Skeletal muscle tissue (tissue), 4 donors: ENCODE measurements around the gene CSAG1. TPM values are rescaled to one million over a fixed set of nuclear protein-coding genes. Genes with fewer than 3 reads are reported as not detected.
"Not testable (repeated sequence)": the region's sequence is repeated elsewhere in the genome, so short reads cannot be mapped to it uniquely, and the experiment has no call there.

Experiments
- H3K27ac ChIP-seq: one replicate; pipeline ENCODE4 v1.7.0; 2013; ENCODE audit warnings: mild to moderate bottlenecking, low read depth, low read length, inconsistent platforms
- H3K27me3 ChIP-seq, 3 donors: one replicate each; pipeline ENCODE4 v1.7.0; 2013; ENCODE audit warnings: low read length in 3 of 3; ENCODE audit not compliant: control insufficient read depth in 3 of 3, insufficient read depth in 3 of 3
- H3K36me3 ChIP-seq, 3 donors: one replicate each; pipeline ENCODE4 v1.7.0; 2013; ENCODE audit warnings: low read length in 3 of 3; ENCODE audit not compliant: control insufficient read depth in 3 of 3, insufficient read depth in 3 of 3
- H3K4me1 ChIP-seq, 3 donors: one replicate each; pipeline ENCODE4 v1.7.0; 2013; ENCODE audit warnings: low read length in 3 of 3, mild to moderate bottlenecking in 3 of 3; ENCODE audit not compliant: control insufficient read depth in 3 of 3, insufficient read depth in 3 of 3
- H3K4me3 ChIP-seq, 3 donors: one replicate each; pipeline ENCODE4 v1.7.0; 2013; ENCODE audit warnings: low read length in 3 of 3
- H3K9ac ChIP-seq, 3 donors: one replicate each; pipeline ENCODE4 v1.7.0; 2013; ENCODE audit warnings: low read length in 3 of 3, mild to moderate bottlenecking in 3 of 3, moderate library complexity in 2 of 3, low read depth in 1 of 3
- H3K9me3 ChIP-seq, 3 donors: one replicate each; pipeline ENCODE4 v1.7.0; 2013; ENCODE audit warnings: low read length in 3 of 3; ENCODE audit not compliant: control insufficient read depth in 3 of 3
- total RNA-seq: library from RNA; depleted of rRNA; stranded (reverse); fragments of >200 nt; gene quantifications from one replicate; pipeline ENCODE4 v1.2.3, GENCODE V29; 2014
- donor health status: Osteomylitis.

Gene CSAG1
- total RNA-seq, 1 donor from 2014 or later: not detected

DNA sequence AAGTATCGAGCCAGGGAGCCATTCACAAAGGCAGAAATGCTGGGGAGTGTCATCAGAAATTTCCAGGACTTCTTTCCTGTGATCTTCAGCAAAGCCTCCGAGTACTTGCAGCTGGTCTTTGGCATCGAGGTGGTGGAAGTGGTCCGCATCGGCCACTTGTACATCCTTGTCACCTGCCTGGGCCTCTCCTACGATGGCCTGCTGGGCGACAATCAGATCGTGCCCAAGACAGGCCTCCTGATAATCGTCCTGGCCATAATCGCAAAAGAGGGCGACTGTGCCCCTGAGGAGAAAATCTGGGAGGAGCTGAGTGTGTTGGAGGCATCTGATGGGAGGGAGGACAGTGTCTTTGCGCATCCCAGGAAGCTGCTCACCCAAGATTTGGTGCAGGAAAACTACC lies 3.0 kb upstream of the CSAG1 start:
- not testable (repeated sequence) for H3K4me3 ChIP-seq, H3K9me3 ChIP-seq, H3K4me1 ChIP-seq, H3K27ac ChIP-seq, H3K27me3 ChIP-seq, H3K36me3 ChIP-seq, H3K9ac ChIP-seq

DNA sequence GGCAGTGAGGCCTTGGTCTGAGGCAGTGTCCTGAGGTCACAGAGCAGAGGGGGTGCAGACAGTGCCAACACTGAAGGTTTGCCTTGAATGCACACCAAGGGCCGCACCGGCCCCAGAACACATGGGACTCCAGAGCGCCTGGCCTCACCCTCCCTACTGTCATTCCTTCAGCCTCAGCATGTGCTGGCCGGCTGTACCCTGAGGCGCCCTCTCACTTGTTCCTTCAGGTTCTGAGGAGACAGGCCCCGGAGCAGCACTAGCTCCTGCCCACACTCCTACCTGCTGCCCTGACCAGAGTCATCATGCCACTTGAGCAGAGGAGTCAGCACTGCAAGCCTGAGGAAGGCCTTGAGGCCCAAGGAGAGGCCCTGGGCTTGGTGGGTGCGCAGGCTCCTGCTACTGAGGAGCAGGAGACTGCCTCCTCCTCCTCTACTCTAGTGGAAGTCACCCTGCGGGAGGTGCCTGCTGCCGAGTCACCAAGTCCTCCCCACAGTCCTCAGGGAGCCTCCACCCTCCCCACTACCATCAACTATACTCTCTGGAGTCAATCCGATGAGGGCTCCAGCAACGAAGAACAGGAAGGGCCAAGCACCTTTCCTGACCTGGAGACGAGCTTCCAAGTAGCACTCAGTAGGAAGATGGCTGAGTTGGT lies 2.5 kb upstream of the CSAG1 start:
- Histone ChIP-seq H3K9me3 (no peaks in the 10 kb centered on the region), H3K36me3 (no peaks in the 10 kb centered on the region), H3K9ac (no peak overlapping the region), H3K27ac (no peak overlapping the region), H3K4me3 (no peak overlapping the region), H3K4me1 (no peaks in the 10 kb centered on the region), H3K27me3 (no peaks in the 10 kb centered on the region)

GRCh38 chrX:152735101-152735500 lies 1.6 kb upstream of the CSAG1 start:
- Histone ChIP-seq H3K27ac (no peak overlapping the region), H3K4me1 (no peaks in the 10 kb centered on the region), H3K27me3 (no peaks in the 10 kb centered on the region)

GRCh38 chrX:152734143-152734858 lies 780 bp upstream of the CSAG1 start:
- H3K4me1 ChIP-seq, H3K36me3 ChIP-seq, H3K9me3 ChIP-seq, H3K4me3 ChIP-seq, H3K27ac ChIP-seq, H3K9ac ChIP-seq, H3K27me3 ChIP-seq: not testable (repeated sequence)

More at GRCh38 chrX:152735101-152735500, 1.6 kb upstream of the CSAG1 start:
- Histone ChIP-seq H3K36me3 (no peaks in the 10 kb centered on the region), H3K4me3 (no peak overlapping the region), H3K9ac (no peak overlapping the region), H3K9me3 (no peaks in the 10 kb centered on the region)

- Histone ChIP-seq H3K27me3 (no peaks in the 10 kb centered on the region), H3K27ac (no peak overlapping the region), H3K9me3 (no peaks in the 10 kb centered on the region), H3K4me3 (no peak overlapping the region), H3K9ac (no peak overlapping the region), H3K36me3 (no peaks in the 10 kb centered on the region), H3K4me1 (no peaks in the 10 kb centered on the region)
These were observed 8.1 kb downstream of the CSAG1 start for GRCh38 chrX:152725409-152725808.

DNA sequence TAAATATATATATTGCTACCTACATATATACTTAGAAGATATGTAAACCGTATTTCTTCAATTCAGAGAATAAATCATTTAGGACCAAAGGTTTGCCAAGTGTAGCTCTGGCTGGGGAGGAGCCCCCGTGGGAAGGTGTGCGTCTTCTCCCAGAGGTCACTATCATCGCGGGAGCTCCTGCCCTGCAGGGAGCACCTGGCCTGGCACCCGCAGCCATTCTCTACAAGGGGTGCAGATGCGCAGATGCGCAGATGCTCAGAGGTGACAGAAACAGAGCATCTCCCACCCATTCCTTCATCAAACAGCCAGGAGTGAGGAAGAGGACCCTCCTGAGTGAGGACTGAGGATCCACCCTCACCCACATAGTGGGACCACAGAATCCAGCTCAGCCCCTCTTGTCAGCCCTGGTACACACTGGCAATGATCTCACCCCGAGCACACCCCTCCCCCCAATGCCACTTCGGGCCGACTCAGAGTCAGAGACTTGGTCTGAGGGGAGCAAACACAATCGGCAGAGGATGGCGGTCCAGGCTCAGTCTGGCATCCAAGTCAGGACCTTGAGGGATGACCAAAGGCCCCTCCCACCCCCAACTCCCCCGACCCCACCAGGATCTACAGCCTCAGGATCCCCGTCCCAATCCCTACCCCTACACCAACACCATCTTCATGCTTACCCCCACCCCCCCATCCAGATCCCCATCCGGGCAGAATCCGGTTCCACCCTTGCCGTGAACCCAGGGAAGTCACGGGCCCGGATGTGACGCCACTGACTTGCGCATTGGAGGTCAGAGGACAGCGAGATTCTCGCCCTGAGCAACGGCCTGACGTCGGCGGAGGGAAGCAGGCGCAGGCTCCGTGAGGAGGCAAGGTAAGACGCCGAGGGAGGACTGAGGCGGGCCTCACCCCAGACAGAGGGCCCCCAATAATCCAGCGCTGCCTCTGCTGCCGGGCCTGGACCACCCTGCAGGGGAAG lies 19.4 kb downstream of the CSAG1 start, which contains the start of gene MAGEA2B:
MAGEA2B (plus strand) TSS at position 814 of the 973 bp plus-strand sequence. CDS start 2,479 bp downstream, outside the sequence.
- not testable (repeated sequence) for H3K4me3 ChIP-seq, H3K9ac ChIP-seq, H3K27ac ChIP-seq, H3K4me1 ChIP-seq, H3K36me3 ChIP-seq, H3K9me3 ChIP-seq, H3K27me3 ChIP-seq

GRCh38 chrX:152713195-152713594 lies 20.3 kb downstream of the CSAG1 start:
- H3K27me3 ChIP-seq, H3K9ac ChIP-seq, H3K9me3 ChIP-seq, H3K4me1 ChIP-seq, H3K4me3 ChIP-seq, H3K36me3 ChIP-seq, H3K27ac ChIP-seq: not testable (repeated sequence)

DNA sequence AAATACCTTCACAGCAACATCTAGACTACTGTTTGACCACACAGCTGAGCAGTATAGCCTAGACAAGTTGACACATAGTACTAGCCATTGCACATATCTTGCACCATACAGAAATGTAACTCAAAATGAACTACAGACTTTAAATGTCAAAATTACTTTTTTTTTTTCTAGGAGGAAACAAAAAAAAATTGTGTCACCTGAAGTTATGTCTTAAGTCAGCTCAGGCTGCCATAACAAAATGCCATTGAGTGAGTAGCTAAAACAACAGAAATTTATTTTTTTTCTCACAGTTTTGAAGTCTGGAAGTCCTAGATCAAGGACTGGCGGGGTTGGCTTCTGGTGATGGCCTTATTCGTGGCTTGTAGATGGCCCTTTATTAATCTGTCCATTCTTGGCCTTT lies 24.3 kb downstream of the CSAG1 start, which contains the start of gene CSAG2:
CSAG2 (minus strand) TSS at position 101 of the 400 bp plus-strand sequence. CDS start 161 bp downstream, outside the sequence.
- H3K4me1 ChIP-seq, H3K27me3 ChIP-seq, H3K9me3 ChIP-seq, H3K27ac ChIP-seq, H3K36me3 ChIP-seq, H3K4me3 ChIP-seq, H3K9ac ChIP-seq: not testable (repeated sequence)

GRCh38 chrX:152706500-152706899 lies 27.0 kb downstream of the CSAG1 start:
- not testable (repeated sequence) for H3K36me3 ChIP-seq, H3K4me3 ChIP-seq, H3K4me1 ChIP-seq, H3K9ac ChIP-seq, H3K27ac ChIP-seq, H3K9me3 ChIP-seq, H3K27me3 ChIP-seq

DNA sequence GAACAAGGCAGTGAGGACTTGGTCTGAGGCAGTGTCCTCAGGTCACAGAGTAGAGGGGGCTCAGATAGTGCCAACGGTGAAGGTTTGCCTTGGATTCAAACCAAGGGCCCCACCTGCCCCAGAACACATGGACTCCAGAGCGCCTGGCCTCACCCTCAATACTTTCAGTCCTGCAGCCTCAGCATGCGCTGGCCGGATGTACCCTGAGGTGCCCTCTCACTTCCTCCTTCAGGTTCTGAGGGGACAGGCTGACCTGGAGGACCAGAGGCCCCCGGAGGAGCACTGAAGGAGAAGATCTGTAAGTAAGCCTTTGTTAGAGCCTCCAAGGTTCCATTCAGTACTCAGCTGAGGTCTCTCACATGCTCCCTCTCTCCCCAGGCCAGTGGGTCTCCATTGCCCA lies 33.1 kb downstream of the CSAG1 start:
- H3K9me3 ChIP-seq, H3K9ac ChIP-seq, H3K4me3 ChIP-seq, H3K4me1 ChIP-seq, H3K36me3 ChIP-seq, H3K27me3 ChIP-seq, H3K27ac ChIP-seq: not testable (repeated sequence)
